HUES48 (cell line): ENCODE measurements around the gene PALM.
"Not testable (repeated sequence)": the region's sequence is repeated elsewhere in the genome, so short reads cannot be mapped to it uniquely, and the experiment has no call there.

Source experiments
- H3K27ac ChIP-seq: one replicate; pipeline ENCODE4 v1.7.0; 2013; ENCODE audit warnings: low read depth, low read length, inconsistent platforms
- H3K27me3 ChIP-seq: 2 replicates; pipeline ENCODE4 v1.6.1; 2013; ENCODE audit warnings: mild to moderate bottlenecking, low read length; ENCODE audit not compliant: control insufficient read depth, insufficient read depth
- H3K36me3 ChIP-seq: 2 replicates; pipeline ENCODE4 v1.6.1; 2013; ENCODE audit warnings: low read length; ENCODE audit not compliant: control insufficient read depth, insufficient read depth
- H3K4me1 ChIP-seq: 2 replicates; pipeline ENCODE4 v1.6.1; 2013; ENCODE audit warnings: mild to moderate bottlenecking, low read length; ENCODE audit not compliant: control insufficient read depth, insufficient read depth
- H3K4me3 ChIP-seq: 2 replicates; pipeline ENCODE4 v1.5.1; 2013; ENCODE audit warnings: mild to moderate bottlenecking, low read depth, low read length
- H3K9ac ChIP-seq: 2 replicates; pipeline ENCODE4 v1.6.1; 2013; ENCODE audit warnings: mild to moderate bottlenecking, low read depth, low read length, moderate library complexity
- H3K9me3 ChIP-seq: 2 replicates; pipeline ENCODE4 v1.6.1; 2013; ENCODE audit warnings: low read length; ENCODE audit not compliant: control insufficient read depth, insufficient read depth

Gene PALM

DNA sequence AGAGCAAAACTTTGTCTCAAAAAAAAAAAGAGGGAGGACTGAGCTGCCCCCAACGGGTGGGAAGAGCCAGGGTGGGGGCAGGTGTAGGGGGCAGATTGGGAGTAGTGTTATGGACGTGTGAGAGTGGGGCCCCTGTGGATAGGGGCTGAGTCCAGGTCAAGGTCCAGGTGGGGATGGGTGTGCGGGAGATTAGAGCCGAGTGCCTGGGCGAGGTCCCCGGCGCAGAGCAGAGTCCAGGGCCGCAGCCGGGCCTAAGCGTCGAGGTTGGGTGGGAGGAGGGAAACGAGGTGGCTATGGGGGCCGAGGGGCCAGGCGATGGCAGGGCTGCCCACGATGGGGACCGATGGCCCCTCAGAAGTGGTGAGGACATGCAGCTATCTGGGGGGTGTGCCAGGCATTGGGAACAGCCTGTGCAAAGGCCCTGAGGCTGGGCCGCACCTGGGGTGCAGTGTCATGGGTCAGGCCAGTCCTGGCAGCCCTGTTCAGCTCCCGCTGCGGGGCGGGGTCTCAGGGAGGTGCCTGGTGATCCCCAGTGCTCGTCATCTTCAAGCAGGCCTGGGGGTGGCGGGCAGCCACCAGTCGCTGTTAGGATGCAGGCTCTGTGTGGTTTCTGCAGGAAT is 29.9 kb downstream of the PALM start:
- Histone ChIP-seq H3K27me3 (no peaks in the 10 kb centered on the region), H3K9me3 (no peaks in the 10 kb centered on the region), H3K36me3 (no peaks in the 10 kb centered on the region), H3K4me3 (no peak overlapping the region), H3K27ac (no peak overlapping the region), H3K4me1 (no peaks in the 10 kb centered on the region), H3K9ac (no peak overlapping the region)

GRCh38 chr19:739998-740715 is 31.4 kb downstream of the PALM start:
- no peak overlapping the region for H3K27ac ChIP-seq

DNA sequence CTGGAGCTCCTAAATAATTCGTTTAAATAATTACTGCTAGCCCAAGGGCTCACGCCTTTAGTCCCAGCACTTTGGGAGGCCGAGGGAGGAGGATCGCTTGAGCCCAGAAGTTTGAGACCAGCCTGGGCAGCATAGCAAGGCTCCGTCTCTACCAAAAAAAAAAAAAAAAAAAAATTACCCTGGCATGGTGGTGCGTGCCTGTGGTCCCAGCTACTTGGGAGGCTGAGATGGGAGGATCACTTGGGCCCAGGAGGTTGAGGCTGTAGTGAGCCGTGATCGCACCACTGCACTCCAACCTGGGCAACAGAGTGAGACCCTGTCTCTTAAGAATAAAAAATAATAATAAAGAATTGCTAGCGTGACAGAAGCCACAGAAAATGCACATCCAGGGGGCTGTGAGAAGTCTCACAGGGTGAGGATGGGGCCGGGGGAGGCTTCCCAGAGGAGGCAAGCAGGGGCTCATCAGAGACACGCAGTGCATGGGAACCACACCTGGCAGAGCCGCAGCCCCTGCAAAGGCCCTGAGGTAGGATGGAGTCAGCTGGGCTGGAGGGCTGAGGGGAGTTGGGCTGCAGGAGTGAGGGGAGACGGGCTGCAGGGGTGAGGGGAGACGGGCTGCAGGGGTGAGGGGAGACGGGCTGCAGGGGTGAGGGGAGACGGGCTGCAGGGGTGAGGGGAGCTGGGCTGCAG is 32.2 kb downstream of the PALM start:
- not testable (repeated sequence) for H3K4me3 ChIP-seq, H3K27me3 ChIP-seq, H3K4me1 ChIP-seq, H3K9ac ChIP-seq, H3K36me3 ChIP-seq, H3K27ac ChIP-seq, H3K9me3 ChIP-seq

More at GRCh38 chr19:739998-740715, 31.4 kb downstream of the PALM start:
- Histone ChIP-seq H3K9me3 (no peaks in the 10 kb centered on the region), H3K27me3 (no peaks in the 10 kb centered on the region), H3K4me3 (no peak overlapping the region), H3K36me3 (no peaks in the 10 kb centered on the region), H3K4me1 (no peaks in the 10 kb centered on the region), H3K9ac (no peak overlapping the region)

GRCh38 chr19:741506-742131 is 32.9 kb downstream of the PALM start:
- H3K4me1 ChIP-seq, result no peaks in the 10 kb centered on the region
- H3K27ac ChIP-seq, result no peak overlapping the region
- H3K9me3 ChIP-seq, result no peaks in the 10 kb centered on the region
- no peak overlapping the region for H3K9ac ChIP-seq
- no peak overlapping the region for H3K4me3 ChIP-seq
- no peaks in the 10 kb centered on the region for H3K27me3 ChIP-seq
- H3K36me3 ChIP-seq, result no peaks in the 10 kb centered on the region

GRCh38 chr19:742540-743075 is 33.9 kb downstream of the PALM start:
- H3K4me1 ChIP-seq, result no peaks in the 10 kb centered on the region
- H3K4me3 ChIP-seq, result no peak overlapping the region
- H3K9ac ChIP-seq, result no peak overlapping the region
- no peak overlapping the region for H3K27ac ChIP-seq
- H3K9me3 ChIP-seq, result no peaks in the 10 kb centered on the region
- H3K36me3 ChIP-seq, result no peaks in the 10 kb centered on the region
- no peaks in the 10 kb centered on the region for H3K27me3 ChIP-seq

GRCh38 chr19:743168-743687 is 34.5 kb downstream of the PALM start:
- Histone ChIP-seq H3K4me1 (no peaks in the 10 kb centered on the region), H3K36me3 (no peaks in the 10 kb centered on the region), H3K27ac (no peak overlapping the region), H3K9ac (no peak overlapping the region), H3K4me3 (no peak overlapping the region), H3K9me3 (no peaks in the 10 kb centered on the region), H3K27me3 (no peaks in the 10 kb centered on the region)

DNA sequence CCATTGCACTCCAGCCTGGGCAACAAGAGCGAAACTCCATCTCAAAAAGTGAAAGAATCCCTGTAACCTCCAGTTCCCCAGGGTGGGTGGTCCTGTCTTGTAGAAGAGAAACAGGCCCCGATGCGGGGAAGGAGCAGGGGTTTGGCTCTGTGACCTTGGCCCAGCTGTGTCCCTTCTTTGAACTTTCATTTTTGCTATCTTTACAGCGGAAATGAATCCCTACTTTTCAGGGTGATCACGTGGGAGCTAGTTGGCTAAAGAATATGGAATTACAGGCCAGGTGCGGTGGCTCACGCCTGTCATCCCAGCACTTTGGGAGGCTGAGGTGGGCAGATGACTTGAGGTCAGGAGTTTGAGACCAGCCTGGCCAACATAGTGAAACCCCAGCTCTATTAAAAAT is 36.4 kb downstream of the PALM start:
- not testable (repeated sequence) for H3K27me3 ChIP-seq, H3K36me3 ChIP-seq, H3K4me1 ChIP-seq, H3K9ac ChIP-seq, H3K27ac ChIP-seq, H3K9me3 ChIP-seq, H3K4me3 ChIP-seq

- Histone ChIP-seq H3K36me3 (no peaks in the 10 kb centered on the region), H3K9ac (no peak overlapping the region), H3K27ac (no peak overlapping the region), H3K9me3 (no peaks in the 10 kb centered on the region), H3K4me1 (no peaks in the 10 kb centered on the region), H3K27me3 (no peaks in the 10 kb centered on the region), H3K4me3 (no peak overlapping the region)
These were observed 37.6 kb downstream of the PALM start for GRCh38 chr19:746208-746819.

- H3K9ac ChIP-seq, result no peak overlapping the region
- H3K4me3 ChIP-seq, result no peak overlapping the region
- no peaks in the 10 kb centered on the region for H3K4me1 ChIP-seq
- H3K27ac ChIP-seq, result no peak overlapping the region
- no peaks in the 10 kb centered on the region for H3K36me3 ChIP-seq
- no peaks in the 10 kb centered on the region for H3K27me3 ChIP-seq
- H3K9me3 ChIP-seq, result no peaks in the 10 kb centered on the region
These were observed 38.2 kb downstream of the PALM start for GRCh38 chr19:746956-747355.

- no peak overlapping the region for H3K9ac ChIP-seq
- H3K27ac ChIP-seq, result no peak overlapping the region
- no peaks in the 10 kb centered on the region for H3K9me3 ChIP-seq
- no peaks in the 10 kb centered on the region for H3K36me3 ChIP-seq
- H3K4me3 ChIP-seq, result no peak overlapping the region
- no peaks in the 10 kb centered on the region for H3K27me3 ChIP-seq
- H3K4me1 ChIP-seq, result no peaks in the 10 kb centered on the region
These were observed 38.9 kb downstream of the PALM start for GRCh38 chr19:747432-748273.
